Caco-2 (cell line): ENCODE data around the gene DOCK2. TPM values are rescaled to one million over a fixed set of nuclear protein-coding genes. Genes with fewer than 3 reads are reported as not detected.
"Not testable (repeated sequence)": the region's sequence is repeated elsewhere in the genome, so short reads cannot be mapped to it uniquely, and the experiment has no call there.

Experiments
- BruUV-seq: library from RNA; stranded (reverse); fragments of 400-500 nt; replicated peaks from 2 replicates; lab custom pipeline; 2021; lab: Mats Ljungman, UMichigan
- CTCF ChIA-PET: fragments of 300-600 bp; sonication (Branson Sonifier 250); formaldehyde crosslinking; loops from one replicate; lab custom pipeline; 2022; ENCODE audit warnings: antibody characterized with exemption; lab: Charles Lee
- POLR2A ChIA-PET: fragments of 300-600 bp; sonication (Branson Sonifier 250); formaldehyde crosslinking; loops from one replicate; lab custom pipeline; 2022; ENCODE audit warnings: antibody characterized with exemption; lab: Charles Lee
- DNase-seq, 2 experiments: peaks; one replicate each; pipeline versions ENCODE4 v3.0.0 to v3.0.0-alpha.2; 2020 to 2022
- H3K27me3 ChIP-seq: replicated peaks from 2 replicates; pipeline ENCODE4 v1.6.0; 2011; ENCODE audit warnings: low read length; ENCODE audit not compliant: control insufficient read depth, insufficient read depth
- H3K36me3 ChIP-seq: 2 replicates; pipeline ENCODE4 v1.5.1; 2011; ENCODE audit warnings: low read length; ENCODE audit not compliant: control insufficient read depth, insufficient read depth
- H3K4me1 ChIP-seq: fragments of 250-450 bp; sonication (Bioruptor Pico); 2 replicates; pipeline ENCODE4 v1.5.1; 2020; ENCODE audit warnings: mild to moderate bottlenecking
- H3K4me3 ChIP-seq: 2 replicates; pipeline ENCODE4 v1.5.1; 2011; ENCODE audit warnings: low read depth, mild to moderate bottlenecking, control low read depth, low read length
- H3K9me3 ChIP-seq: fragments of 250-450 bp; sonication (Bioruptor Pico); 2 replicates; pipeline ENCODE4 v1.5.1; 2020; ENCODE audit warnings: mild to moderate bottlenecking, moderate library complexity
- H3K27ac Mint-ChIP-seq: one replicate; pipeline ENCODE4 v1.8.0; 2022; ENCODE audit warnings: mixed read lengths; ENCODE audit not compliant: unreplicated experiment
- H3K27me3 Mint-ChIP-seq: one replicate; pipeline ENCODE4 v1.8.0; 2022; ENCODE audit warnings: mixed read lengths; ENCODE audit not compliant: insufficient read depth, unreplicated experiment
- H3K36me3 Mint-ChIP-seq: one replicate; pipeline ENCODE4 v1.8.0; 2022; ENCODE audit warnings: mild to moderate bottlenecking, mixed read lengths; ENCODE audit not compliant: insufficient read depth, unreplicated experiment
- H3K4me1 Mint-ChIP-seq: one replicate; pipeline ENCODE4 v1.8.0; 2022; ENCODE audit warnings: low read depth, mixed read lengths; ENCODE audit not compliant: unreplicated experiment
- H3K4me3 Mint-ChIP-seq: one replicate; pipeline ENCODE4 v1.8.0; 2022; ENCODE audit warnings: mild to moderate bottlenecking, moderate library complexity, mixed read lengths; ENCODE audit not compliant: unreplicated experiment
- H3K9me3 Mint-ChIP-seq: one replicate; pipeline ENCODE4 v1.8.0; 2022; ENCODE audit warnings: mixed read lengths; ENCODE audit not compliant: unreplicated experiment
- CTCF ChIP-seq, 2 experiments: fragments of 200-600 bp in 1 of 2; IDR thresholded peaks; 1 replicate in 1 of 2; 2 replicates in 1 of 2; pipeline versions ENCODE4 v1.5.1 to v1.8.0; 2011 to 2022; ENCODE audit warnings: antibody characterized with exemption in 1 of 2, control low read depth in 1 of 2, inconsistent platforms in 1 of 2, low read depth in 1 of 2, low read length in 1 of 2, mild to moderate bottlenecking in 1 of 2, moderate library complexity in 1 of 2; ENCODE audit not compliant: insufficient read depth in 1 of 2, severe bottlenecking in 1 of 2, unreplicated experiment in 1 of 2
- intact Hi-C: fragments of 100-400 bp; cut with micrococcal nuclease; formaldehyde crosslinking; loops from one replicate; pipeline ENCODE4 v1.10.0; 2022; ENCODE audit not compliant: unreplicated experiment
- total RNA-seq: library from RNA; stranded (reverse); gene quantifications from 2 replicates; pipeline ENCODE4 v1.2.3, GENCODE V29; 2022

Gene DOCK2
- total RNA-seq, 1 experiment from 2014 or later = 0.09 TPM

DNA sequence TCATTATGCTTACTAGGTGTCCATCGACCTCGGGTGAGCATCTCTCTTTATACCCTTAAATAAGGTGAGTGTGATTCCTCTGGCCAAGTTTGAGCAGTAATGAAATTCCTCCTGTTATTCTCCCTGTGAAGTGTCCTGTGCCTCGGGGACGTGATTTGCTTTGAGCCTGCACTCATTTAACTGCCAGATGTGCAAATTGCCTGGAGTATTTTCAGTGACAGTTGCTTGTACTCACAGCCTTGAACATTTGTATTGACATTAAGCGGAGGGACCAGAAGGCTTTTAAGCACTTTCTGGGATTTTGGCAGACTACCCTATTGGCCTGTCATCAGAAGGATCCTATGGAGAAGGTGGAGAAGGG lies 126.9 kb downstream of the DOCK2 start:
- no peaks in the 10 kb centered on the region for H3K9me3 Mint-ChIP-seq
- ChIA-PET POLR2A (no interaction called here), CTCF (no interaction called here)
- no peaks in the 10 kb centered on the region for H3K36me3 ChIP-seq
- no peaks in the 10 kb centered on the region; the same call in 1 of the 2 replicates for H3K27me3 ChIP-seq
- no peaks in the 10 kb centered on the region for H3K4me1 ChIP-seq
- intact Hi-C loops = no loop called here
- H3K27ac Mint-ChIP-seq = no peak overlapping the region
- DNase-seq = no peak
- H3K4me3 ChIP-seq = no peak overlapping the region
- BruUV-seq = no TSS peak
- H3K27me3 Mint-ChIP-seq = peaks cover 10% of the 10 kb centered on the region
- H3K4me3 Mint-ChIP-seq = no peak overlapping the region
- TF ChIP-seq CTCF (IDR thresholded peaks at IDR 0.05; ENCODE audit: insufficient read depth in 1 of 2, low read depth in 1 of 2, low read length in 1 of 2, severe bottlenecking in 1 of 2, unreplicated experiment in 1 of 2) = no peak
- H3K9me3 ChIP-seq = no peaks in the 10 kb centered on the region
- no peaks in the 10 kb centered on the region for H3K36me3 Mint-ChIP-seq
- H3K4me1 Mint-ChIP-seq = no peaks in the 10 kb centered on the region

DNA sequence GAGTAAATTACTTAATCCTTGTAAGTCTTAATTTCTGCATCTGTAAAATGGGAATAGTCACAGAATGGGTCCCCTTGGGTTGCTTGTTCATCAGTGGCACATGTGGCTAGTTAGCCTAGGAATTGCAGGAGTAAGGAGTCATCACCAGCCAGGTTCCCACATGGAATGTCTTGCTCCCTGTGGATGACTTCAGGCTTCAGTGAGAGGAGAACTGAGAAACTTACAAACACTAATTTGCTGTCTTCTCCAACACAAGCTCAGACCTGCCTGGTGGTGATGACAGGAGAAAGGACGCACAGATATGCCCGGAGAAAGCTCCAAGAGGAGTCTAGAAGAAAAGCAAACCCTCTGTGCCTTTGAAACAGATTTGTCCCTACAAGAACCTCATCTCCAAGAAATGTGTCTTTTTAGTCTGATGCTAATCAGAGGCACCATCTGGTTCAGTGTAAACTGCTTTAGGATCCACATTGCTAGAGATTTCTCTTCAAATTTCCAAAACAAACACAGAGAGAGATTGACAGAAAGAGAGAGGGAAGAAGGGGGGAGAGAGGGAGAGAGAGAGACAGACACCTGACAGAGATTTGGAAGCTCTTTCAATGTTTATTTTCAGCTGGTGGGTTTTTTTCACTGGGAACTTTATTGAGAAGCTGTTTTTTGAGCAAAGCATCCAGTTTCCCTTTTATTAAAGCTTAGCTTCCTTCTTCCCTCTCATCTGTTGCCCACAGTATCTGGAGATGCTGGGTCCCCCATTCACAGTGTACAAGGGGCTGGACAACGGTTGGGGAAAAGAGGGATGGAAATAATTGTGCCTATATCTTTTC lies 128.3 kb downstream of the DOCK2 start:
- no peak for DNase-seq
- no peak overlapping the region for H3K27ac Mint-ChIP-seq
- ChIA-PET CTCF (no interaction called here), POLR2A (no interaction called here)
- peaks cover 10% of the 10 kb centered on the region for H3K27me3 Mint-ChIP-seq
- no peaks in the 10 kb centered on the region for H3K9me3 Mint-ChIP-seq
- H3K4me1 Mint-ChIP-seq = no peaks in the 10 kb centered on the region
- Histone ChIP-seq H3K27me3 (no peaks in the 10 kb centered on the region; the same call in 1 of the 2 replicates), H3K36me3 (no peaks in the 10 kb centered on the region), H3K4me3 (no peak overlapping the region), H3K9me3 (no peaks in the 10 kb centered on the region), H3K4me1 (no peaks in the 10 kb centered on the region)
- intact Hi-C loops = no loop called here
- H3K4me3 Mint-ChIP-seq = no peak overlapping the region
- H3K36me3 Mint-ChIP-seq = no peaks in the 10 kb centered on the region
- no peak for TF ChIP-seq CTCF (IDR thresholded peaks at IDR 0.05; ENCODE audit: insufficient read depth in 1 of 2, low read depth in 1 of 2, low read length in 1 of 2, severe bottlenecking in 1 of 2, unreplicated experiment in 1 of 2)
- BruUV-seq = no TSS peak

DNA sequence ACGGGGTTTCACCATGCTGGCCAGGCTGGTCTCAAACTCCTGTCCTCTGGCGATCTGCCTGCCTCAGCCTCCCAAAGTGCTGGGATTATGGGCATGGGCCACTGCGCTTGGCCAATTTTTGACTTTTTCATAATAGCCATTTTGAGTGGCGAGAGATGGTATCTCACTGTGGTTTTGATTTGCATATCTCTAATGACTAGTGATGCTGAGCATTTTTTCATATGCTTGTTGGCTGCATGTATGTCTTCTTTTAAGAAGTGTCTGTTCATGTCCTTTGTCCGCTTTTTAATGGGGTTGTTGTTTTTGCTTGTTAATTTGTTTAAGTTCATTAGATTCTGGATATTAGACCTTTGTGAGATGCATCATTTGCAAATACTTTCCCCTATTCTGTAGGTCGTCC lies 129.9 kb downstream of the DOCK2 start:
- CTCF ChIA-PET, H3K27me3 Mint-ChIP-seq, H3K36me3 Mint-ChIP-seq, H3K4me3 Mint-ChIP-seq, intact Hi-C loops, H3K27ac Mint-ChIP-seq, H3K27me3 ChIP-seq, BruUV-seq, DNase-seq, H3K36me3 ChIP-seq, H3K9me3 Mint-ChIP-seq, H3K9me3 ChIP-seq, H3K4me1 ChIP-seq, POLR2A ChIA-PET, H3K4me1 Mint-ChIP-seq, H3K4me3 ChIP-seq: not testable (repeated sequence)
